ENCODE measurements around the gene ARPC1B. TPM values are rescaled to one million over a fixed set of nuclear protein-coding genes. Genes with fewer than 3 reads are reported as not detected.
"Not testable (repeated sequence)": the region's sequence is repeated elsewhere in the genome, so short reads cannot be mapped to it uniquely, and the experiment has no call there.

Gene ARPC1B
- total and polyA plus RNA-seq, 2 of the 8 experiments (the other 6 are each of a cell fraction or from before 2014, with no cell fraction given): 64.5 to 115 TPM

- not testable (repeated sequence) for H2BK120ac ChIP-seq (replicated peaks; ENCODE audit: low read depth, low read length); H3K18ac ChIP-seq (ENCODE audit: extremely low read depth, low read length); H2BK5ac ChIP-seq (ENCODE audit: low read depth, low read length); H2BK20ac ChIP-seq (ENCODE audit: low read length); H4K8ac ChIP-seq (ENCODE audit: extremely low read depth, insufficient read depth, low read length); H3K9ac ChIP-seq (replicated peaks in 1 of 4; ENCODE audit: extremely low read depth in 1 of 4, low read depth in 3 of 4, low read length in 3 of 4); H3K4ac ChIP-seq (replicated peaks; ENCODE audit: insufficient read length, low read depth, low read length); H2BK12ac ChIP-seq (ENCODE audit: low read depth, low read length); H3K79me2 ChIP-seq (ENCODE audit: control insufficient read depth in 1 of 2, insufficient read depth in 2 of 2, low read length in 2 of 2); H4K5ac ChIP-seq (ENCODE audit: insufficient read length, low read depth, low read length); H3K56ac ChIP-seq (replicated peaks; ENCODE audit: insufficient read length, low read depth, low read length); H2AFZ ChIP-seq (ENCODE audit: low read length); H4K20me1 ChIP-seq (replicated peaks in 1 of 2; ENCODE audit: control insufficient read depth in 1 of 2, insufficient read depth in 2 of 2, low read length in 2 of 2); H3K23me2 ChIP-seq (ENCODE audit: low read depth, low read length); H3K4me1 ChIP-seq (replicated peaks in 1 of 4; ENCODE audit: control insufficient read depth in 3 of 4, insufficient read depth in 4 of 4, low read length in 3 of 4); H3K27ac ChIP-seq (ENCODE audit: low read depth, low read length); H3K23ac ChIP-seq (ENCODE audit: insufficient read length); H4K91ac ChIP-seq (replicated peaks; ENCODE audit: insufficient read length, low read length); H2AK5ac ChIP-seq (ENCODE audit: low read depth, low read length); DNase-seq (ENCODE audit: low read depth in 1 of 2, low spot score in 2 of 2); H3K79me1 ChIP-seq (ENCODE audit: low read depth, low read length); H3K4me3 ChIP-seq (ENCODE audit: extremely low read depth in 1 of 4, insufficient read depth in 2 of 4, low read depth in 3 of 4, low read length in 4 of 4); H3K14ac ChIP-seq (ENCODE audit: insufficient read length); H3K27me3 ChIP-seq (replicated peaks in 1 of 4; ENCODE audit: control insufficient read depth in 3 of 4, extremely low read depth in 1 of 4, insufficient read depth in 3 of 4, low read length in 3 of 4); H3K4me2 ChIP-seq (ENCODE audit: insufficient read depth in 1 of 2, low read depth in 2 of 2, low read length in 2 of 2); H3K9me3 ChIP-seq (ENCODE audit: insufficient read depth in 2 of 2, low read depth in 1 of 2, low read length in 1 of 2); FAIRE-seq; H2BK15ac ChIP-seq (ENCODE audit: low read length)
- 96% methylated on average over 15 of the region's 15 CpGs; no CpG with 5 or more reads in 1 of the 2 experiments for WGBS, 2 experiments (ENCODE audit: extremely low coverage in 1 of 2, insufficient coverage in 1 of 2, insufficient read length in 1 of 2, insufficient replicate concordance in 2 of 2, low coverage in 1 of 2, low lambda C conversion rate in 2 of 2, missing lambda C conversion rate in 1 of 2)
- POLR2A ChIA-PET (ENCODE audit: partially characterized antibody): interaction anchor here (0.6 to 1.4 kb wide), 7 partner anchors 15 to 203 kb away, joined by 3 to 8 read pairs (median 3); partner anchors contain the start of genes BUD31 and PDAP1
- CTCF ChIA-PET (ENCODE audit: partially characterized antibody): interaction anchor here (0.6 to 1.1 kb wide), 2 partner anchors 54 to 59 kb away, joined by 3 read pairs; no protein-coding TSS in a partner anchor
- H3K36me3 ChIP-seq (ENCODE audit: control insufficient read depth in 2 of 4, insufficient read depth in 4 of 4, low read length in 3 of 4): peaks cover 4 to 34% (median 16%) of the 10 kb centered on the region in 4 experiments; a peak in 6 of 8 replicates
Observed at GRCh38 chr7:99358521-99358920, 16.0 kb upstream of the ARPC1B start.

All from H1 (cell line).